ENCODE data around the gene ST3GAL3. TPM values are rescaled to one million over a fixed set of nuclear protein-coding genes. Genes with fewer than 3 reads are reported as not detected.

Gene ST3GAL3
- polyA plus RNA-seq, 1 donor (not counting 4 experiments of a cell fraction or from before 2014, with no cell fraction given) = 10.0 TPM

DNA sequence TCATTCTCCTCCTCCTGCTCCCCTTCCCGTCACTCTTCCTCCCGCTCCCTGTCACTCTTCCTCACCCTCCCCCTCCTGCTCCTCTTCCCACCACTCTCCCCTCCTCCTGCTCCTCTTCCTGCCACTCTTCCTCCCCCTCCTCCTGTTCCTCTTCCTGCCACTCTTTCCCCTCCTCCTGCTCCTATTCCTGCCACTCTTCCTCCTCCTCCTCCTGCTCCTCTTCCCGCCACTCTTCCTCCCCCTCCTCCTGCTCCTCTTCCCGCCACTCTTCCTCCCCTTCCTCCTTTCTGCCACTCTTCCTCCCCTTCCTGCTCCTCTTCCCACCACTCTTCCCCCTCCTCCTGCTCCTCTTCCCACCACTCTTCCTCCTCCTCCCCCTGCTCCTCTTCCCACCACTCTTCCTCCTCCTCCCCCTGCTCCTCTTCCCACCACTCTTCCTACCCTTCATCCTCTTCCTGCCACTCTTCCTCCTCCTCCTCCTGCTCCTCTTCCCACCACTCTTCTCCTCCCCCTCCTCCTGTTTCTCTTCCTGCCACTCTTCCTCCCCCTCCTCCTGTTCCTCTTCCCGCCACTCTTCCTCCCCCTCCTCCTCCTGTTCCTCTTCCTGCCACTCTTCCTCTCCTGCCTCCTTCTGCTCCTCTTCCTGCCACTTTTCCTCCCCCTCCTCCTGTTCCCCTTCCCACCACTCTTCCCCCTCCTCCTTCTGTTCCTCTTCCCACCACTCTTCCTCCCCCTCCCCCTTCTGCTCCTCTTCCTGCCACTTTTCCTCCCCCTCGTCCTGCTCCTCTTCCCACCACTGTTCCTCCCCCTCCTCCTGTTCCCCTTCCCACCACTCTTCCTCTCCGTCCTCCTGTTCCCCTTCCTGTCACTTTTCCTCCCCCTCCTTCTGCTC, 197.6 kb downstream of the ST3GAL3 start:
- no peak for TF ChIP-seq EZH2 (IDR thresholded peaks at IDR 0.05; ENCODE audit: low read length)
- Histone ChIP-seq H3K27me3 (ENCODE audit: control insufficient read depth, extremely low read depth, insufficient read depth, low read length) (no peaks in the 10 kb centered on the region), H4K20me1 (ENCODE audit: control insufficient read depth, extremely low read depth, insufficient read depth, low read length) (no peaks in the 10 kb centered on the region), H3K9me3 (ENCODE audit: control insufficient read depth, low read depth, low read length) (no peaks in the 10 kb centered on the region), H3K27ac (ENCODE audit: control insufficient read depth, insufficient read depth, low read length) (no peak overlapping the region), H2AFZ (ENCODE audit: control insufficient read depth, low read length) (no peak overlapping the region), H3K9ac (ENCODE audit: control insufficient read depth, extremely low read depth, insufficient read depth, low read length) (no peak overlapping the region), H3K4me2 (ENCODE audit: control insufficient read depth, extremely low read depth, insufficient read depth, low read depth, low read length) (no peak overlapping the region), H3K4me3 (ENCODE audit: control insufficient read depth in 2 of 3, extremely low read depth in 1 of 3, insufficient read depth in 2 of 3, low read depth in 1 of 3, low read length in 3 of 3) (no peak overlapping the region), H3K4me1 (ENCODE audit: control insufficient read depth, extremely low read depth, insufficient read depth, low read length) (peaks cover 9% of the 10 kb centered on the region), H3K36me3 (ENCODE audit: control insufficient read depth in 2 of 2, extremely low read depth in 1 of 2, insufficient read depth in 2 of 2, low read length in 2 of 2) (no peaks in the 10 kb centered on the region), H3K9me1 (ENCODE audit: control insufficient read depth, extremely low read depth, insufficient read depth, low read length) (no peaks in the 10 kb centered on the region), H3K79me2 (ENCODE audit: control insufficient read depth, insufficient read depth, low read length) (no peaks in the 10 kb centered on the region)
- DNase-seq (ENCODE audit: low read depth, low spot score) (no peak), FAIRE-seq (no peak)
- dilution Hi-C loops (cut with MboI; ENCODE audit: extremely low pct_ligation_motif_present, low sequenced_read_pairs) = no loop called here

DNA sequence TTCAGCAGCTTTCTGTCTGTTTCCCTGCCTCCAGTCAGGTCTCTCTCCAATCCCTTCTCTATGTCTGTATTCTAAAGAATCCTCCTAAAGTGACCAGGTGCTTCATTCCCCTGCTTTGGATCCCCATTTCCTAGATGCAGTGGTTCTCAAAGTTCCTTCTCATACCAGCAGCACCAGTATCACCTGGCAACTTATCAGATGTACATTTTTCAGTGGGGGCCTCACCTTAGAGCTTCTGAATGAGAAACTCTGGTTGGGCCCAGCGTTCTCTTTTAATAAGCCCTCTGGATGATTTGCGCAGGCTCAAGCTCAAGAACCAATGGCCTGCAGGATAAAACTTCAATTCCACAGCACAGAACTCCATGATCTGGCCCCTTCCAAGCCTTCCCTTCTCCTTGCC, 200.9 kb downstream of the ST3GAL3 start:
- Histone ChIP-seq H3K27me3 (ENCODE audit: control insufficient read depth, extremely low read depth, insufficient read depth, low read length) (no peaks in the 10 kb centered on the region), H3K4me1 (ENCODE audit: control insufficient read depth, extremely low read depth, insufficient read depth, low read length) (peaks cover 16% of the 10 kb centered on the region), H3K79me2 (ENCODE audit: control insufficient read depth, insufficient read depth, low read length) (no peaks in the 10 kb centered on the region), H3K4me3 (ENCODE audit: control insufficient read depth in 2 of 3, extremely low read depth in 1 of 3, insufficient read depth in 2 of 3, low read depth in 1 of 3, low read length in 3 of 3) (no peak overlapping the region), H3K4me2 (ENCODE audit: control insufficient read depth, extremely low read depth, insufficient read depth, low read depth, low read length) (no peak overlapping the region), H3K36me3 (ENCODE audit: control insufficient read depth in 2 of 2, extremely low read depth in 1 of 2, insufficient read depth in 2 of 2, low read length in 2 of 2) (no peaks in the 10 kb centered on the region), H2AFZ (ENCODE audit: control insufficient read depth, low read length) (no peak overlapping the region), H4K20me1 (ENCODE audit: control insufficient read depth, extremely low read depth, insufficient read depth, low read length) (no peaks in the 10 kb centered on the region), H3K9me3 (ENCODE audit: control insufficient read depth, low read depth, low read length) (no peaks in the 10 kb centered on the region), H3K9ac (ENCODE audit: control insufficient read depth, extremely low read depth, insufficient read depth, low read length) (no peak overlapping the region), H3K9me1 (ENCODE audit: control insufficient read depth, extremely low read depth, insufficient read depth, low read length) (no peaks in the 10 kb centered on the region), H3K27ac (ENCODE audit: control insufficient read depth, insufficient read depth, low read length) (no peak overlapping the region)
- DNase-seq (ENCODE audit: low read depth, low spot score) (no peak), FAIRE-seq (no peak)
- TF ChIP-seq, protein P1, sequence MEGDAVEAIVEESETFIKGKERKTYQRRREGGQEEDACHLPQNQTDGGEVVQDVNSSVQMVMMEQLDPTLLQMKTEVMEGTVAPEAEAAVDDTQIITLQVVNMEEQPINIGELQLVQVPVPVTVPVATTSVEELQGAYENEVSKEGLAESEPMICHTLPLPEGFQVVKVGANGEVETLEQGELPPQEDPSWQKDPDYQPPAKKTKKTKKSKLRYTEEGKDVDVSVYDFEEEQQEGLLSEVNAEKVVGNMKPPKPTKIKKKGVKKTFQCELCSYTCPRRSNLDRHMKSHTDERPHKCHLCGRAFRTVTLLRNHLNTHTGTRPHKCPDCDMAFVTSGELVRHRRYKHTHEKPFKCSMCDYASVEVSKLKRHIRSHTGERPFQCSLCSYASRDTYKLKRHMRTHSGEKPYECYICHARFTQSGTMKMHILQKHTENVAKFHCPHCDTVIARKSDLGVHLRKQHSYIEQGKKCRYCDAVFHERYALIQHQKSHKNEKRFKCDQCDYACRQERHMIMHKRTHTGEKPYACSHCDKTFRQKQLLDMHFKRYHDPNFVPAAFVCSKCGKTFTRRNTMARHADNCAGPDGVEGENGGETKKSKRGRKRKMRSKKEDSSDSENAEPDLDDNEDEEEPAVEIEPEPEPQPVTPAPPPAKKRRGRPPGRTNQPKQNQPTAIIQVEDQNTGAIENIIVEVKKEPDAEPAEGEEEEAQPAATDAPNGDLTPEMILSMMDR (optimal IDR thresholded peaks at IDR 0.05 in 1 of 3, IDR thresholded peaks at IDR 0.05 in 1 of 3, conservative IDR thresholded peaks at IDR 0.05 in 1 of 3; ENCODE audit: extremely low read depth in 1 of 3, insufficient read depth in 2 of 3, low read length in 3 of 3) = no peak
- no peak for TF ChIP-seq EZH2 (IDR thresholded peaks at IDR 0.05; ENCODE audit: low read length)
- dilution Hi-C loops (cut with MboI; ENCODE audit: extremely low pct_ligation_motif_present, low sequenced_read_pairs) = no loop called here

All from keratinocyte (primary cell).